GM08714 (cell line): ENCODE measurements around the gene PRF1.
"Not testable (repeated sequence)": the region's sequence is repeated elsewhere in the genome, so short reads cannot be mapped to it uniquely, and the experiment has no call there.

ENCODE experiments used
- H3K4me3 ChIP-seq: fragments of 200-500 bp; sonication (Bioruptor generic); 2 replicates; pipeline ENCODE4 v1.5.1; 2014; ENCODE audit warnings: mild to moderate bottlenecking, low read length, inconsistent platforms
- ZNF274 ChIP-seq: IDR thresholded peaks from 2 replicates; pipeline ENCODE4 v1.6.1; 2012; ENCODE audit warnings: mild to moderate bottlenecking, low read depth, low read length

The PRF1 gene

GRCh38 chr10:70622981-70623844 is 20.7 kb upstream of the PRF1 start:
- H3K4me3 ChIP-seq = no peak overlapping the region
- TF ChIP-seq ZNF274 = no peak

GRCh38 chr10:70622541-70622940 is 20.0 kb upstream of the PRF1 start:
- no peak for TF ChIP-seq ZNF274
- no peak overlapping the region for H3K4me3 ChIP-seq

- no peak for TF ChIP-seq ZNF274
- H3K4me3 ChIP-seq = no peak overlapping the region
Observed at GRCh38 chr10:70621503-70622078, 19.1 kb upstream of the PRF1 start.

- TF ChIP-seq ZNF274 = no peak
- H3K4me3 ChIP-seq = no peak overlapping the region
Observed at GRCh38 chr10:70620020-70620289, 17.4 kb upstream of the PRF1 start.

GRCh38 chr10:70619271-70620019 is 16.9 kb upstream of the PRF1 start:
- no peak for TF ChIP-seq ZNF274
- H3K4me3 ChIP-seq = no peak overlapping the region

- no peak for TF ChIP-seq ZNF274
- H3K4me3 ChIP-seq = no peak overlapping the region
Observed at GRCh38 chr10:70618663-70619062, 16.1 kb upstream of the PRF1 start.

GRCh38 chr10:70617798-70618568 is 15.4 kb upstream of the PRF1 start:
- TF ChIP-seq ZNF274 = no peak

GRCh38 chr10:70616761-70617160 is 14.2 kb upstream of the PRF1 start:
- no peak for TF ChIP-seq ZNF274
- H3K4me3 ChIP-seq = no peak overlapping the region

More at GRCh38 chr10:70617798-70618568, 15.4 kb upstream of the PRF1 start:
- H3K4me3 ChIP-seq = no peak overlapping the region

- TF ChIP-seq ZNF274 = no peak
- no peak overlapping the region for H3K4me3 ChIP-seq
Observed at GRCh38 chr10:70615784-70616522, 13.4 kb upstream of the PRF1 start.

GRCh38 chr10:70615211-70615610 is 12.7 kb upstream of the PRF1 start:
- no peak overlapping the region for H3K4me3 ChIP-seq
- TF ChIP-seq ZNF274 = no peak

- H3K4me3 ChIP-seq = not testable (repeated sequence)
Observed at GRCh38 chr10:70614364-70614763, 11.8 kb upstream of the PRF1 start.

- H3K4me3 ChIP-seq = no peak overlapping the region
- no peak for TF ChIP-seq ZNF274
Observed at GRCh38 chr10:70613941-70614340, 11.4 kb upstream of the PRF1 start.

- H3K4me3 ChIP-seq = no peak overlapping the region
- no peak for TF ChIP-seq ZNF274
Observed at GRCh38 chr10:70607936-70608335, 5.4 kb upstream of the PRF1 start.

- H3K4me3 ChIP-seq = no peak overlapping the region
- no peak for TF ChIP-seq ZNF274
Observed at GRCh38 chr10:70605161-70605560, 2.6 kb upstream of the PRF1 start.
